GM12878 (cell line): ENCODE results near the gene JADE1. TPM values are rescaled to one million over a fixed set of nuclear protein-coding genes. Genes with fewer than 3 reads are reported as not detected.

Source experiments
- ATAC-seq: fragments of 200-7000 bp; cut with Tn5 transposase; 3 replicates; pipeline ENCODE4 v1.9.1; 2020; ENCODE audit warnings: mild to moderate bottlenecking, moderate library complexity
- BruUV-seq: library from RNA; stranded (reverse); fragments of 400-500 nt; replicated peaks from 2 replicates; lab custom pipeline; 2021; lab: Mats Ljungman, UMichigan
- CTCF ChIA-PET: fragments of 300-600 bp; sonication (Branson Sonifier 250); formaldehyde crosslinking; extraction: SDS; loops from one replicate; lab custom pipeline; 2021; ENCODE audit warnings: inconsistent platforms; lab: Yijun Ruan, JAX
- POLR2A ChIA-PET: fragments of 350-600 bp; formaldehyde crosslinking; extraction: SDS; loops from one replicate; lab custom pipeline; 2021; ENCODE audit warnings: inconsistent platforms; lab: Charles Lee
- RAD21 ChIA-PET: fragments of 300-600 bp; sonication (Branson Sonifier 250); formaldehyde crosslinking; loops from one replicate; lab custom pipeline; 2023; ENCODE audit warnings: antibody characterized with exemption; ENCODE audit not compliant: unreplicated experiment; lab: Charles Lee
- SMC1A ChIA-PET: fragments of 300-600 bp; sonication (Branson Sonifier 250); formaldehyde crosslinking; loops from one replicate; lab custom pipeline; 2023; ENCODE audit not compliant: unreplicated experiment, uncharacterized antibody; lab: Charles Lee
- DNase-seq: peaks from one replicate; pipeline ENCODE4 v3.0.0-alpha.2; 2011; ENCODE audit warnings: low read depth, low spot score
- FAIRE-seq: peaks from 3 replicates; lab custom pipeline; 2011; peaks lifted over from hg19 to GRCh38; lab: Jason Lieb, UNC
- H2AFZ ChIP-seq: 2 replicates; pipeline ENCODE4 v1.6.0; 2011; ENCODE audit warnings: low read depth, low read length, control low read depth; ENCODE audit not compliant: control insufficient read depth
- H3K27ac ChIP-seq: 2 replicates; pipeline ENCODE4 v1.5.1; 2011; ENCODE audit warnings: control low read depth; ENCODE audit not compliant: control insufficient read depth, insufficient read depth
- H3K27me3 ChIP-seq, 2 experiments: replicated peaks in 1 of 2; 2 replicates each; pipeline versions ENCODE4 v1.6.0 to v1.6.1; 2011; ENCODE audit warnings: low read length in 1 of 2; ENCODE audit not compliant: control insufficient read depth in 2 of 2, insufficient read depth in 2 of 2
- H3K36me3 ChIP-seq, 2 experiments: 2 replicates each; pipeline ENCODE4 v1.5.1; 2011; ENCODE audit warnings: low read length in 1 of 2; ENCODE audit not compliant: control insufficient read depth in 2 of 2, insufficient read depth in 2 of 2
- H3K4me1 ChIP-seq: 2 replicates; pipeline ENCODE4 v1.6.1; 2011; ENCODE audit warnings: mild to moderate bottlenecking, low read length, moderate library complexity, mixed read lengths; ENCODE audit not compliant: control insufficient read depth, insufficient read depth
- H3K4me2 ChIP-seq: 2 replicates; pipeline ENCODE4 v1.6.0; 2011; ENCODE audit warnings: control low read depth; ENCODE audit not compliant: control insufficient read depth, insufficient read depth
- H3K4me3 ChIP-seq: fragments of 200-600 bp; sonication (generic); 2 replicates; pipeline ENCODE4 v1.5.1; 2016
- H3K79me2 ChIP-seq: 2 replicates; pipeline ENCODE4 v1.6.0; 2011; ENCODE audit warnings: low read length; ENCODE audit not compliant: control insufficient read depth, insufficient read depth
- H3K9ac ChIP-seq: 2 replicates; pipeline ENCODE4 v1.8.0; 2011; ENCODE audit warnings: low read length, control low read depth, mixed read lengths; ENCODE audit not compliant: control insufficient read depth, insufficient read depth
- H3K9me3 ChIP-seq: replicated peaks from 3 replicates; pipeline ENCODE4 v1.5.1; 2011; ENCODE audit warnings: mild to moderate bottlenecking, low read length; ENCODE audit not compliant: control insufficient read depth, insufficient read depth
- H4K20me1 ChIP-seq: 2 replicates; pipeline ENCODE4 v1.6.0; 2011; ENCODE audit not compliant: control insufficient read depth, insufficient read depth
- ATF7 ChIP-seq: fragments of 450-650 bp; IDR thresholded peaks from 2 replicates; pipeline ENCODE4 v1.6.1; 2016; ENCODE audit warnings: low read depth, mild to moderate bottlenecking
- BRCA1 ChIP-seq: IDR thresholded peaks from 2 replicates; pipeline ENCODE4 v1.6.1; 2011; ENCODE audit warnings: low read depth, low read length, improper control_type of control experiment
- CEBPZ ChIP-seq: fragments of 150-350 bp; IDR thresholded peaks from 2 replicates; pipeline ENCODE4 v1.6.1; 2016; ENCODE audit warnings: low read depth, low read length
- CHD2 ChIP-seq: IDR thresholded peaks from 2 replicates; pipeline ENCODE4 v1.6.1; 2011; ENCODE audit warnings: low read depth, low read length, improper control_type of control experiment, borderline replicate concordance
- HDAC6 ChIP-seq: fragments of 200-600 bp; sonication (generic); IDR thresholded peaks from one replicate; pipeline ENCODE4 v1.8.0; 2017; ENCODE audit warnings: antibody characterized with exemption; ENCODE audit not compliant: unreplicated experiment
- MEF2B ChIP-seq: fragments of 450-650 bp; IDR thresholded peaks from 2 replicates; pipeline ENCODE4 v1.6.1; 2018; ENCODE audit warnings: mild to moderate bottlenecking, moderate library complexity; ENCODE audit not compliant: partially characterized antibody, poor library complexity, severe bottlenecking
- NFIC ChIP-seq: IDR thresholded peaks from 2 replicates; pipeline ENCODE4 v1.6.1; 2012; ENCODE audit warnings: low read depth, mild to moderate bottlenecking, inconsistent platforms, low read length, moderate library complexity
- SMARCA5 ChIP-seq: fragments of 450-650 bp; IDR thresholded peaks from 2 replicates; pipeline ENCODE4 v1.6.1; 2017; ENCODE audit warnings: mild to moderate bottlenecking
- USF2 ChIP-seq: IDR thresholded peaks from 2 replicates; pipeline ENCODE4 v1.6.1; 2011; ENCODE audit warnings: low read depth, low read length, improper control_type of control experiment, borderline replicate concordance
- WGBS: methylation state at CpG from one replicate; pipeline ENCODE4 v1.1.6; 2016; ENCODE audit warnings: low lambda C conversion rate; ENCODE audit not compliant: insufficient replicate concordance, insufficient coverage; ENCODE audit errors: missing lambda C conversion rate; 5-methylcytosine and 5-hydroxymethylcytosine counted together
- in situ Hi-C: fragments of 300-500 bp; cut with MboI; formaldehyde crosslinking; loops from 9 replicates; pipeline ENCODE4 v1.14.3; 2018; ENCODE audit warnings: mixed read lengths
- intact Hi-C: fragments of 100-400 bp; cut with micrococcal nuclease; formaldehyde crosslinking; loops from one replicate; pipeline ENCODE4 v1.14.2; 2022; ENCODE audit not compliant: unreplicated experiment
- polyA plus RNA-seq, 11 experiments: library from polyadenylated mRNA; depleted of rRNA in 4 of 11; unstranded in 6 of 11; stranded (reverse) in 5 of 11; fragments of >200 nt; fragmentation: Nextera tagmentation in 4 of 11; fragmentation: Illumina TruSeq in 1 of 11; extraction: Ambion mirVana in 4 of 11; extraction: Trizol in 1 of 11; gene quantifications; 1 replicate in 1 of 11; 2 replicates in 10 of 11; pipeline versions ENCODE4 v1.2.1 to v1.2.3, GENCODE V29; 2011 to 2016; ENCODE audit warnings: inconsistent platforms in 2 of 11, missing spikeins in 2 of 11, low read depth in 1 of 11
- total RNA-seq, 4 experiments: library from RNA; depleted of rRNA in 3 of 4; stranded (reverse); fragments of >200 nt in 3 of 4; fragmentation: Illumina TruSeq in 1 of 4; extraction: Trizol in 1 of 4; gene quantifications; 2 replicates each; pipeline versions ENCODE4 v1.2.1 to v1.2.3, GENCODE V29; 2013 to 2021

Gene JADE1
- total and polyA plus RNA-seq, 10 of the 15 experiments (the other 5 are each of a cell fraction or from before 2014, with no cell fraction given) = 5.9 to 27.2 (median 15.8) TPM

GRCh38 chr4:128907981-128908380, 98.5 kb downstream of the JADE1 start:
- SMC1A ChIA-PET = interaction anchor here (0.9 to 1.1 kb wide), 2 partner anchors 10 to 94 kb away, joined by 3 to 4 read pairs; no protein-coding TSS in a partner anchor
- no peak overlapping the region for H2AFZ ChIP-seq
- TF ChIP-seq USF2 (no peak), CHD2 (no peak), SMARCA5 (no peak), MEF2B (no peak), BRCA1 (no peak), ATF7 (no peak), CEBPZ (no peak), HDAC6 (no peak), NFIC (no peak)
- CTCF ChIA-PET = interaction anchor here (0.7 to 1.8 kb wide), 2 partner anchors 29 to 380 kb away, joined by 3 to 4 read pairs; no protein-coding TSS in a partner anchor
- no peak for FAIRE-seq
- POLR2A ChIA-PET = no interaction called here
- H3K4me1 ChIP-seq = peaks cover 5% of the 10 kb centered on the region; the same call in 1 of the 2 replicates
- 100% methylated on average over 2 of the region's 2 CpGs for WGBS
- RAD21 ChIA-PET = no interaction called here
- H4K20me1 ChIP-seq = no peaks in the 10 kb centered on the region
- H3K36me3 ChIP-seq = no peaks in the 10 kb centered on the region
- H3K27ac ChIP-seq = no peak overlapping the region
- intact Hi-C loops = no loop called here
- no peak overlapping the region for H3K4me2 ChIP-seq
- DNase-seq = no peak
- H3K9ac ChIP-seq = no peak overlapping the region
- H3K4me3 ChIP-seq = no peak overlapping the region
- no TSS peak for BruUV-seq
- no peaks in the 10 kb centered on the region for H3K9me3 ChIP-seq
- in situ Hi-C loops = no loop called here
- no peak for ATAC-seq
- no peaks in the 10 kb centered on the region for H3K79me2 ChIP-seq
- no peaks in the 10 kb centered on the region for H3K27me3 ChIP-seq
